Vagina (tissue), 2 donors: ENCODE data around the gene DHRSX. TPM values are rescaled to one million over a fixed set of nuclear protein-coding genes. Genes with fewer than 3 reads are reported as not detected.
"Not testable (repeated sequence)": the region's sequence is repeated elsewhere in the genome, so short reads cannot be mapped to it uniquely, and the experiment has no call there.

ENCODE experiments used
- DNase-seq, 2 donors: peaks; one replicate each; pipeline ENCODE4 v3.0.0-alpha.2; 2017; ENCODE audit errors: extremely low spot score in 2 of 2
- H3K27ac ChIP-seq: fragments of 200-600 bp; sonication (generic); one replicate; pipeline ENCODE4 v1.5.1; 2019
- H3K27me3 ChIP-seq: fragments of 200-600 bp; sonication (generic); one replicate; pipeline ENCODE4 v1.5.1; 2019
- H3K36me3 ChIP-seq, 2 donors: fragments of 200-600 bp; sonication (generic); one replicate each; pipeline ENCODE4 v1.5.1; 2017 to 2019
- H3K4me1 ChIP-seq: fragments of 200-600 bp; sonication (generic); one replicate; pipeline ENCODE4 v1.5.1; 2019
- H3K4me3 ChIP-seq, 2 donors: fragments of 200-600 bp; sonication (generic); 1 replicate in 1 of 2; 2 replicates in 1 of 2; pipeline ENCODE4 v1.5.1; 2016 to 2019
- H3K9me3 ChIP-seq: fragments of 200-600 bp; sonication (generic); one replicate; pipeline ENCODE4 v1.5.1; 2019
- CTCF ChIP-seq, 3 experiments: fragments of 450-650 bp in 2 of 3; fragments of 200-600 bp in 1 of 3; sonication (generic) in 1 of 3; IDR thresholded peaks; one replicate each; pipeline ENCODE4 v1.5.1; 2017 to 2019; ENCODE audit warnings: antibody characterized with exemption in 3 of 3, mild to moderate bottlenecking in 2 of 3, moderate library complexity in 2 of 3
- POLR2A ChIP-seq, 2 donors: fragments of 450-650 bp; IDR thresholded peaks; one replicate each; pipeline ENCODE4 v1.6.1; 2017; ENCODE audit warnings: antibody characterized with exemption in 2 of 2, mild to moderate bottlenecking in 2 of 2, moderate library complexity in 2 of 2
- POLR2AphosphoS5 ChIP-seq, 2 donors: sonication (generic); formaldehyde crosslinking; IDR thresholded peaks; one replicate each; pipeline ENCODE4 v1.9.0; 2017; ENCODE audit warnings: antibody characterized with exemption in 2 of 2, mild to moderate bottlenecking in 2 of 2, low read depth in 1 of 2; ENCODE audit not compliant: insufficient read depth in 1 of 2
- intact Hi-C: fragments of 100-400 bp; cut with DNase I; formaldehyde crosslinking; loops from one replicate; pipeline ENCODE4 v1.15.1; 2023
- total RNA-seq: library from RNA; depleted of rRNA; stranded (reverse); fragments of >200 nt; gene quantifications from one replicate; pipeline ENCODE4 v1.2.3, GENCODE V29; 2016

Gene DHRSX
- total RNA-seq, 1 donor from 2014 or later = 26.0 TPM

DNA sequence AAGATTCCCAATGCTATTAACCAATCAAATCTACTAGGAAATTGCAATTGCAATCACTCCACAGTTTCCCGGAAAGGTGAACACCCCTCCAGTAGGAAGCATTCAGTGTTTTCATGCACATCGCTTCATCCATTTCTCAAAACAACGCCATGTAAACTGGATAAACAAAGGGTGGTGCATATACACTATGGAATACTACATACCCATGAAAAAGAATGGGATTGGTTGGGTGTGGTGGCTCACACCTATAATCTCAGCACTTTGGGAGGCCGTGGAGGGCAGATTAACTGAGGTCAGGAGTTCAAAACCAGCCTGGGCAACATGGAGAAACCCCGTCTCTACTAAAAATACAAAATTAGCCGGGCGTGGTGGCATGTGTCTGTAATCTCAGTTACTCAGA lies 29.1 kb downstream of the DHRSX start:
- TF ChIP-seq POLR2A (IDR thresholded peaks at IDR 0.05) = no peak
- TF ChIP-seq CTCF (IDR thresholded peaks at IDR 0.05) = no peak
- TF ChIP-seq POLR2AphosphoS5 (IDR thresholded peaks at IDR 0.05; ENCODE audit: insufficient read depth in 1 of 2, low read depth in 1 of 2) = no peak
- DNase-seq = no peak
- intact Hi-C loops = no loop called here
- H3K4me1 ChIP-seq = no peaks in the 10 kb centered on the region
- H3K4me3 ChIP-seq = no peak overlapping the region
- H3K27me3 ChIP-seq = no peaks in the 10 kb centered on the region
- H3K27ac ChIP-seq = no peak overlapping the region
- H3K9me3 ChIP-seq = no peaks in the 10 kb centered on the region
- H3K36me3 ChIP-seq = no peaks in the 10 kb centered on the region

DNA sequence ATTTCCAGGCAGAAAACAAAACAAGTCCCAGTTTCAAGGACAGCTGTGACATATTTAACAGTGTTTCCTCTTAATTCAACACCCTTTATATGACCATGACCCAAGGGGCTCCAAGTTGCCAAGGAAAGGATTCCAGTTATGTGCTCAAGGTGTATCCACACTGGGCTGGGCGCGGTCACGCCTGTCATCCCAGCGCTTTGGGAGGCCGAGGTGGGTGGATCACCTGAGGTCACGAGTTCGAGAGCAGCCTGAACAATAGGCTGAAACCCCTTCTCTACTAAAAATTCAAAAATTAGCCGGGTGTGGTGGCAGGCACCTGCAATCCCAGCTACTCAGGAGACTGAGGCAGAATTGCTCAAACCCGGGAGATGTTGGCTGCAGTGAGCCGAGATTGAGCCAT lies 29.6 kb downstream of the DHRSX start:
- H3K36me3 ChIP-seq, intact Hi-C loops, DNase-seq, H3K4me1 ChIP-seq, H3K9me3 ChIP-seq, H3K27ac ChIP-seq, H3K27me3 ChIP-seq, H3K4me3 ChIP-seq: not testable (repeated sequence)

DNA sequence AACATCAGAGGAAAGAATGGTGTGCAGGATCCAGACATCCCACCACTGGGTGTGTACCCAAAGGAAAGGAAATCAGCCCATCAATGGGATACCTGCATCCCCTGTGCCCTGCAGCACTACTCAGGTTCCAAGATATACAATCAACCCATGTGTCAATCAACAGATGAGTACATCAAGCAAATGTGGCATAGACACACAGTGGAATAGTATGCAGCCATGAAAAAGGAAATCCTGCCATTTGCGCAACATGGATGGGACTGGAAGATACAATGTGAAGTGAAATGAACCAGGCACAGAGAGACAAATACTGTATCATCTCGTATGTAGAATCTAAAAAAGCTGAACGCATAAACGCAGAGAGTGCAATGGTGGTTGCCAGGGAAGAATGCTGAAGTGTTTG lies 30.9 kb downstream of the DHRSX start:
- H3K36me3 ChIP-seq, intact Hi-C loops, H3K4me1 ChIP-seq, H3K27ac ChIP-seq, DNase-seq, H3K9me3 ChIP-seq, H3K27me3 ChIP-seq, H3K4me3 ChIP-seq: not testable (repeated sequence)

DNA sequence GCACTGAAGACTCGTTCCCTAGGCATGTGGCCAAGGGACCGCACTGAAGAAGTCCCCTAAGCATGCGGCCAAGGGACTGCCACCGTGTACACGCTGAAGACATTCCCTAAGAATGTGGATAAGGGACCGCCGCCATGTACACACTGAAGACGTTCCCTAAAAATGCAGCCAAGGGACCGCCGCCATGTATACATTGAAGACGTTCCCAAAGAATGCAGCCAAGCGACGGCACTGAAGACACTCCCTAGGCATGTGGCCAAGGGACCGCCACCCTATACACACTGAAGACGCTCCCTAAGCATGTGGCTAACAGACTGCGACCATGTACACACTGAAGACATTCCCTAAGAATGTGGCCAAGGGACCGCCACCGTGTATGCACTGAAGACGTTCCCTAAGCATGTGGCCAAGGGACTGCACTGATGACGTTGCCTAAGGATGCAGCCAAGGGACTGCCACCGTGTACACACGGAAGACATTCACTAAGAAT lies 31.5 kb downstream of the DHRSX start:
- H3K4me3 ChIP-seq = no peak overlapping the region
- H3K4me1 ChIP-seq = no peaks in the 10 kb centered on the region
- no peaks in the 10 kb centered on the region for H3K36me3 ChIP-seq
- no peak for TF ChIP-seq POLR2AphosphoS5 (IDR thresholded peaks at IDR 0.05; ENCODE audit: insufficient read depth in 1 of 2, low read depth in 1 of 2)
- TF ChIP-seq CTCF (IDR thresholded peaks at IDR 0.05) = no peak
- TF ChIP-seq POLR2A (IDR thresholded peaks at IDR 0.05) = no peak
- no peaks in the 10 kb centered on the region for H3K9me3 ChIP-seq
- intact Hi-C loops = no loop called here
- no peaks in the 10 kb centered on the region for H3K27me3 ChIP-seq
- H3K27ac ChIP-seq = no peak overlapping the region
- DNase-seq = no peak

DNA sequence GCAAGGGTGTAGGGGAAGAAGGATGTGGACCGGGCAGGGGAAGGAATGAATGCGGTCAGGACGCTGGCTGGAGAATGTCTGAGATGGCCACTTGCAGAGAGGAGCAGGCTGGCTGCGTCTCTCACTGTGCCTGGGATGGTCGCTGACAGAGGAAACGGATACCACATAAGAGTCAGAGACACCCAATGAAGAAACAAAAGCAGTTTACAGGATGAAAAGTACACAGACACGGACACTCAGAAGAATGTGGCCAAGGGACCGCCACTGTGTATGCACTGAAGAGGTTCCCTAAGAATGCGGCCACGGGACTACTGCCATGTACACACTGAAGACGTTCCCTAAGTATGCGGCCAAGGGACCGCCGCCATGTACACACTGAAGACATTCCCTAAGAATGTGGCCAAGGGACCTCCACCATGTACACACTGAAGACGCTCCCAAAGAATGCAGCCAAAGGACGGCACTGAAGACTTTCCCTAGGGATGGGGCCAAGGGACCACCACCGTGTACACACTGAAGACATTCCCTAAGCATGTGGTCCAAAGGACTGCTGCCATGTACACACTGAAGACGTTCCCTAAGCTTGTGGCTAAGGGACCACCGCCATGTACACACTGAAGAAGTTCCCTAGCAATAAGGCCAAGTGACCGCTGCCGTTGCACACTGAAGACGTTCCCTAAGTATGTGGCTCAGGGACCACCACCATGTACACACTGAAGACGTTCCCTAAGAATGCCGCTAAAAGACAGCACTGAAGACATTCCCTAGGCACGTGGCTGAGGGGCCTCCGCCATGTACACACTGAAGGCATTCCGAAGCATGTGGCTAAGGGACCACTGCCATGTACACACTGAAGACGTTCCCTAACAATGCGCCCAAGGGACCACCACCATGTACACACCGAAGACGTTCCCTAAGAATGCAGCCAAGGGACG lies 32.2 kb downstream of the DHRSX start:
- no peak overlapping the region for H3K4me3 ChIP-seq
- no peaks in the 10 kb centered on the region for H3K36me3 ChIP-seq
- no peaks in the 10 kb centered on the region for H3K4me1 ChIP-seq
- no peak overlapping the region for H3K27ac ChIP-seq
- intact Hi-C loops = no loop called here
- H3K27me3 ChIP-seq = no peaks in the 10 kb centered on the region
- DNase-seq = no peak
- TF ChIP-seq POLR2AphosphoS5 (IDR thresholded peaks at IDR 0.05; ENCODE audit: insufficient read depth in 1 of 2, low read depth in 1 of 2) = no peak
- H3K9me3 ChIP-seq = no peaks in the 10 kb centered on the region

- Histone ChIP-seq H3K4me3 (no peak overlapping the region), H3K4me1 (no peaks in the 10 kb centered on the region), H3K36me3 (no peaks in the 10 kb centered on the region), H3K27me3 (no peaks in the 10 kb centered on the region), H3K27ac (no peak overlapping the region), H3K9me3 (no peaks in the 10 kb centered on the region)
- TF ChIP-seq CTCF (IDR thresholded peaks at IDR 0.05) (no peak), POLR2AphosphoS5 (IDR thresholded peaks at IDR 0.05; ENCODE audit: insufficient read depth in 1 of 2, low read depth in 1 of 2) (no peak), POLR2A (IDR thresholded peaks at IDR 0.05) (no peak)
- DNase-seq = no peak
- intact Hi-C loops = no loop called here
Observed at GRCh38 chrX:2466876-2467656, 33.7 kb downstream of the DHRSX start.
